Muscle of leg (tissue), 11 donors: ENCODE results near the gene POTEF. TPM values are rescaled to one million over a fixed set of nuclear protein-coding genes. Genes with fewer than 3 reads are reported as not detected.
"Not testable (repeated sequence)": the region's sequence is repeated elsewhere in the genome, so short reads cannot be mapped to it uniquely, and the experiment has no call there.

Source experiments
- DNase-seq: peaks from one replicate; pipeline ENCODE4 v3.0.0; 2013
- H3K27ac ChIP-seq: one replicate; pipeline ENCODE4 v1.5.1; 2013; ENCODE audit warnings: mild to moderate bottlenecking, low read length, control low read depth
- H3K27me3 ChIP-seq: one replicate; pipeline ENCODE4 v1.6.1; 2013; ENCODE audit warnings: low read length; ENCODE audit not compliant: control insufficient read depth, insufficient read depth
- H3K36me3 ChIP-seq: one replicate; pipeline ENCODE4 v1.6.1; 2013; ENCODE audit warnings: low read length; ENCODE audit not compliant: control insufficient read depth, insufficient read depth
- H3K4me1 ChIP-seq: one replicate; pipeline ENCODE4 v1.6.1; 2013; ENCODE audit warnings: low read length; ENCODE audit not compliant: control insufficient read depth, insufficient read depth
- H3K4me3 ChIP-seq: one replicate; pipeline ENCODE4 v1.5.1; 2013; ENCODE audit warnings: low read length, control low read depth
- H3K9me3 ChIP-seq: replicated peaks from 2 replicates; pipeline ENCODE4 v1.6.1; 2013; ENCODE audit warnings: low read depth, low read length; ENCODE audit not compliant: control insufficient read depth
- WGBS: methylation state at CpG from one replicate; pipeline ENCODE4 v1.1.5; 2013; ENCODE audit warnings: missing lambda C conversion rate; ENCODE audit not compliant: insufficient coverage; 5-methylcytosine and 5-hydroxymethylcytosine counted together
- polyA plus RNA-seq, 8 donors: library from polyadenylated mRNA; unstranded; fragments of 120-200 nt; gene quantifications; one replicate each; pipeline versions ENCODE4 v1.2.1 to v1.2.3, GENCODE V29; 2013; ENCODE audit warnings: inconsistent platforms in 1 of 8, low replicate concordance in 1 of 8; ENCODE audit not compliant: insufficient read length in 8 of 8, insufficient read depth in 1 of 8
- total RNA-seq: library from RNA; stranded (reverse); fragments of 120-200 nt; gene quantifications from one replicate; pipeline ENCODE4 v1.2.4, GENCODE V29; 2013

The POTEF gene
- total and polyA plus RNA-seq, 9 donors, result 0.05 to 0.50 (median 0.10) TPM; not detected in 2

DNA sequence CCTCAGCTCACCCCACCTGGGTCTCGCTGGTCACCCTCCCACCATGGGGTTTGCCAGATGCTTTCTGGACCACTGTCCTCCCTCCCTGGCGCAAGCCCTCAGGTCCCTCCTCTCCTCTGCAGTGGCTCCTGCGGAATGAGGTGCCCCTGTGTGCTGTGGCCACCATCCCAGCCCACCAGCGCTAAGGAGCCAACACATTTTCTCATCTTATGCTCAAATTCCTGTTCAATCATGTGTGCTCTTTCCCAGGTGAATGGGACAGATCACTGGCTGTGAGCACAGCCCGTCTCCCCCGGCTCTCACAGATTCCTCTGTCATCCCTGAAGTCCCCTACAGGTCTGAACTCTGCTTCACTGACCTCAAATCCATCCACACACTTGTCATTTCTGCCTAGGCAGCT is 31.1 kb upstream of the POTEF start:
- no peaks in the 10 kb centered on the region for H3K4me1 ChIP-seq
- no peak for DNase-seq
- no peak overlapping the region for H3K4me3 ChIP-seq
- H3K36me3 ChIP-seq, result peaks cover 39% of the 10 kb centered on the region
- no peaks in the 10 kb centered on the region for H3K27me3 ChIP-seq
- no peak overlapping the region for H3K27ac ChIP-seq
- 99% methylated on average over 6 of the region's 6 CpGs for WGBS
- no peaks in the 10 kb centered on the region for H3K9me3 ChIP-seq

DNA sequence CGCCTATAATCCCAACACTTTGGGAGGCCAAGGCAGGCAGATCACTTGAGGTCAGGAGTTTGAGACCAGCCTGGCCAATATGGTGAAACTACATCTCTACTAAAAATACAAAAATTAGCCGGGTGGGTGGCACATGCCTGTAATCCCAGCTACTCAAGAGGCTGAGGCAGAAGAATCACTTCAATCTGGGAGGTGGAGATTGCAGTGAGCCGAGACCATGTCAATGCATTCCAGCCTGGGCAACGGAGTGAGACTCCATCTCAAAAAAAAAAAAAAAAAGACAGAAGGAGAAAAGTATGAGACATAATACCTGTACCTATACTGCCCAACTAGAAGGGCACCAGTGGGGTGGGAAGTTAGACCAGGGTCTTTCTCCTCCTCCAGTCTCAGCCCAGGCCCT is 30.4 kb upstream of the POTEF start:
- DNase-seq, H3K4me1 ChIP-seq, H3K9me3 ChIP-seq, H3K27ac ChIP-seq, H3K4me3 ChIP-seq, H3K27me3 ChIP-seq: not testable (repeated sequence)
- WGBS, result no CpG with 5 or more reads among the region's 4 CpGs
- H3K36me3 ChIP-seq, result peaks cover 45% of the 10 kb centered on the region

DNA sequence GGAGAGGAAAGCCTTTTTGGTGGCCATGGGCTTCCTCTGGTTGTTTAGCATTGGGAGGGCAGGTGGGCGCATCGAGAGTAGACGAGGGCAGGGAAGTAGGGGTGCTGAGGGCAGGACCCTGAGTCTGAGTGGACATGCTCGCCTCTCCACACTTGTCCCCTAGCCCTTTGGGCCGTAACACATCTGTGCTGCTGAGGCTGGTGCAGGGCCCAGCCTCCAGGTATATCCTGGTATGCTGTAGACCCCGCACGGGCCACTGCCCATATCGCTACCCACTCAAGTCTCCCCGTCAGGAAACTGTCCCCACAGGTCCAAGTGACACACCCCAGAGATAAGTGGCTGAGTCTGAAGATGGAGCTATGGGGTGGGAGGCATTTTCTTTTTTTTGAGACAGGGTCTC is 29.6 kb upstream of the POTEF start:
- Histone ChIP-seq H3K36me3 (peaks cover 41% of the 10 kb centered on the region), H3K9me3 (no peaks in the 10 kb centered on the region), H3K27me3 (no peaks in the 10 kb centered on the region), H3K4me3 (no peak overlapping the region), H3K27ac (no peak overlapping the region), H3K4me1 (no peaks in the 10 kb centered on the region)
- DNase-seq, result no peak
- 87% methylated on average over 3 of the region's 9 CpGs for WGBS

DNA sequence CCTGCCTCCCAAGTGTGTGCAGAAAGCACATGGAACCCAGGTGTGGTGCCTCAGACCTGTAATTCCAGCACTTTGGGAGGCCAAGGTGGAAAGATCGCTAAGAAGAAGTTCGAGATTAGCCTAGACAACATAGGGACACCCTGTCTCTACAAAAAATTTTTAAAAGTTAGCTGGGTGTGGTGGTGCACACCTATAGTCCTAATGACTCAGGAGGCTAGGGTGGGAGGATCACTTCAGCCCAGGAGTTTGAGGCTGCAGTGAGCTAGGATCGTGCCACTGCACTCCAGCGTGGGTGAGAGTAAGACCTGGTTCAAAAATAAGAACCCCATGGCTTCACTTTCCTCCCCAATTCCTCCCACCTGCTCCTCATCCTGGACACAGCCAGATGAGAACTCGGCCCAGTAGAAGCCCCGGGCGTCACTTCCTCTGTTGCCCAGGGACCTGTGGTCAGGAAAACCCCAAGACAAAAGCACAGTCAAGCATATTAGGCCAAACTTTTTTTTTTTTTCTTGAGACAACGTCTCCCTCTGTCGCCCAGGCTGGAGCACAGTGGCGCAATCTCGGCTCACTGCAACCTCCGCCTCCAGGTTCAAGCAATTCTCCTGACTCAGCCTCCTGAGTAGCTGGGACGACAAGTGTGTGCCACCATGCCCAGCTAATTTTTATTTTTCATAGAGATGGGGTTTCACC is 28.9 kb upstream of the POTEF start:
- not testable (repeated sequence) for DNase-seq, H3K4me1 ChIP-seq, H3K27me3 ChIP-seq, H3K9me3 ChIP-seq, H3K27ac ChIP-seq, H3K4me3 ChIP-seq
- peaks cover 41% of the 10 kb centered on the region for H3K36me3 ChIP-seq
- 74% methylated on average over 4 of the region's 13 CpGs for WGBS

DNA sequence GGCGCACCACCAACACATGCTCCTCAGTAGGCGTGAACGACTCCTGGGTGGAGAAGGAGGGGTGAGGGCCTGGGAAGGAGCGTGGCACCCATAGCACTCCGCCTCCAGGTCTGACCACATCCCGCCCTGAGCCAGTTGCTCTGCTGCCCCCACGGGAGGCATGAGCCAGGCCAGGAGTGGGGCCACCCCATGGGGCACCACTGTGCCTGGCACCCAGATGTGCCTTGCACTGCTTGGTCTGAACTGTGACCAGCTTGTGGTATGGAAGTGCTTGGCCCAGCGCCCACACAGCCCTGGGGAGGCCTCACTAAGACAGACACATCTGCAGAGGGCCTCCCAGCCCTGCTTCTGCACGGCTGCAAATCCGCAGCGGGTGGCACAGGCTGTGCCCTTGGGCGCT is 28.3 kb upstream of the POTEF start:
- H3K27me3 ChIP-seq, H3K9me3 ChIP-seq, H3K4me3 ChIP-seq, DNase-seq, H3K27ac ChIP-seq, H3K4me1 ChIP-seq: not testable (repeated sequence)
- H3K36me3 ChIP-seq, result peaks cover 38% of the 10 kb centered on the region
- 90% methylated on average over 3 of the region's 12 CpGs for WGBS

DNA sequence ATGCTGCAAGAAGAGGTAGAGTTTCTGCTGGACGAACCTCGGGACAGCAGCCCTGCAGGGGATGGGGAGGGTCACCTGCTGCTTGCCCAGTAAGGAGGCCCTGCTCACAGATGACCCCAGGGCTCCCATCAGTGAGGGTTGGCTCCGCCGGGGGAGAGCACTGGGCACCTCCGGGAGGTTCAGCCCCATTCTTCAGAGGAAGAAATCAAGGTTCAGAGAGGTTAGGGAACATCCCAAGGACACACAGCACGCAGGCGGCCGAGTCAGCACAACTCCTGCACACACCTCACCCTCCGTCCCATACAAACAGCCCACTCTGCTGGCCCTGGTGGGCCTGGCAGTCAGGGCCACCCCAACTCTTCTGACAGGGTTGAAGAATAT is 27.6 kb upstream of the POTEF start:
- Histone ChIP-seq H3K4me1 (no peaks in the 10 kb centered on the region), H3K27ac (no peak overlapping the region), H3K27me3 (no peaks in the 10 kb centered on the region), H3K9me3 (no peaks in the 10 kb centered on the region), H3K4me3 (no peak overlapping the region), H3K36me3 (peaks cover 38% of the 10 kb centered on the region)
- 81% methylated on average over 5 of the region's 9 CpGs for WGBS
- DNase-seq, result no peak

DNA sequence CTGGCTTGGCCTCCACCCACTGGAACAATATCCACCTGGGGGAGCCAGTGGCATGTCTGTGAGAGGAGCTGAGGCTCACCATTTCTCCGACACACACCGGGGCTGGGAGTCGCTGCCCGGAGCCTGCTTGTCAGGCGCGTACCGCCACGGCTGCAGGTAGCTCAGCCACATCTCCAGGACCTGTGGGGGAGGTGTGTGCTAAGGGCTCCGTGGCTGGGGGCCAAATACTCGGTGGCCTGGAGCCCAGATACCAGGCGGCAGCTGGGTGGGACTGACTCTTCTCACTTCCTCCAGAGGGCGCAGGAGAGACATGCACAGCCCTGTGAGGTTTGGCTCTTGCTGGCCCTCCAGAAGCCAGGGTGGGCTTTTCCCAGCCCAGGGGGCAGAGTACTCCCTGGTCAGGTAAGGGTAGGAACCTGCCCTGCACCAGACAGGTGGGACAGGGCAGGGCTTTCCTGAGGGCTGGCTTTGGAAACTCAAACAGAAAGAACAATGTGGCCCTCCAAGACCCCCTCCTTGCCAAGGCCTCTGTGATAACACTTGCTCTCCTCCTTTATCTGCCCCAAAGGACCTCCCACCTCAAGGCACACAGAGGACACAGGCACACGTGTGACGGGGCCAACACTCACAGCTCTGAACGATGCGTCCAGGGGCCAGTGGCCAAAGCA is 27.1 kb upstream of the POTEF start:
- H3K4me1 ChIP-seq, H3K27me3 ChIP-seq, H3K27ac ChIP-seq, H3K4me3 ChIP-seq, H3K9me3 ChIP-seq: not testable (repeated sequence)
- peak; percentile 33 for DNase-seq
- H3K36me3 ChIP-seq, result peaks cover 38% of the 10 kb centered on the region
- 86% methylated on average over 7 of the region's 16 CpGs for WGBS

DNA sequence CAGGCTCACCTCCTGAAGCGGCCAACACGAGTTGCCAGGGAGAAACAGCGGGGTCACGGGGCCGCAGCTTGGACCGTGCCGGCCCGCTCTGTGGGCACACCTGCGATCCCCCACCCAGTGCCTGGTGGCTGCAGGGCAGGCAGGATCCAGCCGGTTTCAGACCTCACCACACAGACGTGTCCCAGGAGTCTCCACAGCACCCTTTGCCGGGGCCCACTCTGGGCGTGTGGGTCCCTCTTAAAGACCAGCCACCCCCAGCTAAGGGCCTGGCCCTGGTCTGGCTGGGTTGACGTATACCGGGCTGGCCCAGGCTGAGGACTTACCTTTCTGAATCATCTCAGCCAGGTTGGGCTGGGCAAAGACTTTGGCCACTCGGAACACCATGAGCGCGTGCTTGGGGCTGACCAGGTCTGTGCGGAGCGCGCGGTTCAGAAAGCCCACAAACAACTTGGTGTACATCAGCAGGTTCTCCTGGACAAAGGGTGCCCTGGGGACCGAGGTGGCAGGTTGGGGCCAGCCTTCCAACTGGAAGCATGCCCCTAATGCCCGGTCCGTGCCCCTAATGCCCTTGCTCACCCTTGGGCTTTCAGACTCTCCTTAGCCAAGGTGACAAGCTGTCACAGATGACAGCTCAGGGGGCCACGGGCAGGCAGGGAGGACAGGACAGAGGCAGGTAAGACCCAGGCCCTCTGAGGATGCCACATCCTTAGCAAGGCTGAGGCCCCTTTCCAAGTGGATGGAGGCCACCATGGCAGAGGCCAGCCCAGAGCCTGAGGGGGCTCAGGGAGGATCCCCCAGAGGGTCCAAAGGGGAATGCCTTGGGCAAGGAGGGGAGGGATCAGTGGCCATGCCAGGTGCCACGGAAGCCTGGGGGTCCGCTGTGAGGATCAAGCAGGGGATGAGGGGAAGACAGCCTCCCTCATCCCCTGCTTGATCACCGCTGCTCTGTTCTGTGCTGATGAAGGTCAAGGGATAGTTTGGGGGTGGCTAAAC is 26.0 kb upstream of the POTEF start:
- H3K4me1 ChIP-seq, result no peaks in the 10 kb centered on the region
- no peak for DNase-seq
- H3K9me3 ChIP-seq, result no peaks in the 10 kb centered on the region
- no peak overlapping the region for H3K27ac ChIP-seq
- 93% methylated on average over 28 of the region's 29 CpGs for WGBS
- H3K36me3 ChIP-seq, result peaks cover 36% of the 10 kb centered on the region
- H3K4me3 ChIP-seq, result no peak overlapping the region
- no peaks in the 10 kb centered on the region for H3K27me3 ChIP-seq

DNA sequence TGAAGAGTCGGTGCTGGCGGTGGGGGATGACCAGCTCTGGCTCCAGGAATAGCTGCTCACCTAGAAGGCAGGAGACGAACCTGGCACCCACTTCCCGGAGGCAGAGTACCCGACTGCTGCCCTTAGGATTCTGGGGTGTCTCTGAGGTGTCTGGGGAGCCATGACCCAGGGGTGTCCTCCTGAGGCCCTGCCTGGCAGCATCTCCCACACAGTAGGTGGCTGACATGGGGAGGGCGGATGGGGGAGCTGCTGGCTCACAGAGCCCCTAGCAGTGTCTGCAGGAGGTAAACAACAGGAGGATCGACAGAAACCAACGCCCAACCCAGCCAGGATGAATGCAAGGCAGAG is 25.4 kb upstream of the POTEF start:
- H3K27ac ChIP-seq, H3K9me3 ChIP-seq, H3K4me1 ChIP-seq, H3K27me3 ChIP-seq, H3K4me3 ChIP-seq, DNase-seq: not testable (repeated sequence)
- peaks cover 30% of the 10 kb centered on the region for H3K36me3 ChIP-seq
- no CpG with 5 or more reads among the region's 8 CpGs for WGBS

DNA sequence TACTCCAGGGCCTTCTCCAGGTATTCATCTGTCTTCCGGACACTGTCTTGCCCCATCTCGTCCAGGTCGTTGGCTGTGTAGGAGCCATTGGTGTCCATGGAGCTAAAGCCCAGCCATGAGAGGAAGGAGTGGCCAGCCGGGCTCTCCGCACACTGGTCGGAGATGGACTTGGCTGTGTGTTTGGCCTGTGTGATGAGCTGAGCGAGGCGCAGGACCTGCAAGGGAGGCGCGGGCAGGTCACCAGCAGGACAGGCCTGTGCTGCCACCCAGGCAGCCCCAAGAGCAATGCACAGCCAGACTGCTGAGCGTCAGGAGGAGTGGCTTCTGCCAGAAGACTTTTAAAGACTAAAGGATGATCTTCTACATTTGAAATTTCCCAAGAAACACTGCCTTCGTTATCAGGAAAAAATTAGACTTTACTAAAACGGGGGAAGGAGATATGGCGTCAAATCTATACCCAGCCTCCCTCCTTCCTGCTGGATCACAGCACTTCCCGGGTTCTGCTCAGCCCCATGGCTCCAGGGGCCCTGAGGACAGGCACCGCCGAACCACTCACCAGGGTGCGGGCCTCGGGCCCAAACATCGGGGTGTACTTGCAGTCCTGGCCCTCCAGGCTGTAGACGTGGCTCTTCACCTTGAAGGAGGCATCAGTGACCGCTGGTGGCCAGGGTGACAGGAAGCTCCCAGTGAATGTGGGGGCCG is 24.9 kb upstream of the POTEF start:
- WGBS, result 96% methylated on average over 10 of the region's 23 CpGs
- H3K27me3 ChIP-seq, H3K4me1 ChIP-seq, H3K27ac ChIP-seq, H3K4me3 ChIP-seq, DNase-seq, H3K9me3 ChIP-seq: not testable (repeated sequence)
- peaks cover 30% of the 10 kb centered on the region for H3K36me3 ChIP-seq
